Left lung (tissue), 10 donors: ENCODE results near the gene KDM4C. TPM values are rescaled to one million over a fixed set of nuclear protein-coding genes. Genes with fewer than 3 reads are reported as not detected.
"Not testable (repeated sequence)": the region's sequence is repeated elsewhere in the genome, so short reads cannot be mapped to it uniquely, and the experiment has no call there.

Experiments used
- ATAC-seq: fragments of 200-7000 bp; cut with Tn5 transposase; one replicate; pipeline ENCODE4 v1.9.1; 2020; ENCODE audit warnings: moderate library complexity
- DNase-seq, 4 donors: peaks; one replicate each; pipeline ENCODE4 v3.0.0-alpha.2; 2013 to 2020
- H3K27ac ChIP-seq, 2 donors: fragments of 200-600 bp; sonication (generic) in 1 of 2; one replicate each; pipeline versions ENCODE4 v1.5.0 to v1.8.0; 2020 to 2021
- H3K27me3 ChIP-seq, 2 donors: fragments of 200-600 bp; sonication (generic) in 1 of 2; one replicate each; pipeline versions ENCODE4 v1.5.0 to v1.8.0; 2020 to 2021
- H3K36me3 ChIP-seq, 2 donors: fragments of 200-600 bp; sonication (generic) in 1 of 2; one replicate each; pipeline versions ENCODE4 v1.5.0 to v1.8.0; 2020 to 2021
- H3K4me1 ChIP-seq, 2 donors: fragments of 200-600 bp; one replicate each; pipeline ENCODE4 v1.8.0; 2021
- H3K4me3 ChIP-seq, 2 donors: fragments of 200-600 bp; sonication (generic) in 1 of 2; one replicate each; pipeline versions ENCODE4 v1.5.0 to v1.8.0; 2020 to 2021; ENCODE audit warnings: mild to moderate bottlenecking in 1 of 2
- H3K9me3 ChIP-seq, 2 donors: fragments of 200-600 bp; sonication (generic) in 1 of 2; one replicate each; pipeline versions ENCODE4 v1.5.0 to v1.8.0; 2020 to 2021
- intact Hi-C, 2 donors: fragments of 100-400 bp; cut with DNase I; formaldehyde crosslinking; loops; one replicate each; pipeline versions ENCODE4 v1.11.2 to v1.14.2; 2022
- polyA plus RNA-seq, 6 donors: library from polyadenylated mRNA; unstranded; fragments of 120-200 nt; gene quantifications; one replicate each; pipeline ENCODE4 v1.2.1, GENCODE V29; 2013; ENCODE audit not compliant: insufficient read length in 6 of 6
- total RNA-seq, 2 donors: library from RNA; stranded (reverse); fragmentation: NEBNext Ultra II Directional; extraction: Animal tissue kit (Norgen Biotek cat#: 25700); gene quantifications; one replicate each; pipeline ENCODE4 v1.2.1, GENCODE V29; 2021
- TF ChIP-seq, protein P1 (sequence below), 2 donors: fragments of 200-600 bp; sonication (generic) in 1 of 2; IDR thresholded peaks; one replicate each; pipeline versions ENCODE4 v1.5.0 to v1.8.0; 2021; ENCODE audit warnings: antibody characterized with exemption in 2 of 2
- donor health status: DM: no; HTN: yes; CAD: no.
- donor health status: DM: no; HTN: no; CAD: no.

Gene KDM4C
- total and polyA plus RNA-seq, 8 donors: 11.7 to 34.8 (median 15.2) TPM

DNA sequence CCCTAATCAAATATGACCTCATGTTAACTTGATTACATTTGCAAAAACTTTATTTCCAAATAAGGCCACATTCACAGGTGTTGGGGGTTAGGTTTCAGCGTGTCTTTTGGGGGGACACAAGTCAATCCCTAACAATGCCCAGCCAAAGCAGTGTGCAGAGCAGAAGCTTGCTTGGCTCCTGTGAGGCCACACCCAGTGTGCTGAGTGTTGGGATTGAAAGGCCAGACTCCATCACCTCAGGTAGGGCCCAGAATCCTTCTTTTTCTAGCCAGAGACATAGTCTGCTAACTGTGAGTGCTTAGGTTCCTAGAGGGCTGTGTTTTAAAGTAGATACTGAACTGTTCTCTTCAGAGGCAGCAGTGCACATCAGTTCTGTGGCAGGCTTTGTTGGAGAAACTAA lies 27.9 kb downstream of the KDM4C start:
- Histone ChIP-seq H3K27ac (no peak overlapping the region), H3K4me3 (no peak overlapping the region), H3K9me3 (no peaks in the 10 kb centered on the region), H3K36me3 (no peaks in the 10 kb centered on the region), H3K27me3 (no peaks in the 10 kb centered on the region), H3K4me1 (peaks cover 4 to 39% of the 10 kb centered on the region in 2 donors)
- TF ChIP-seq, protein P1, sequence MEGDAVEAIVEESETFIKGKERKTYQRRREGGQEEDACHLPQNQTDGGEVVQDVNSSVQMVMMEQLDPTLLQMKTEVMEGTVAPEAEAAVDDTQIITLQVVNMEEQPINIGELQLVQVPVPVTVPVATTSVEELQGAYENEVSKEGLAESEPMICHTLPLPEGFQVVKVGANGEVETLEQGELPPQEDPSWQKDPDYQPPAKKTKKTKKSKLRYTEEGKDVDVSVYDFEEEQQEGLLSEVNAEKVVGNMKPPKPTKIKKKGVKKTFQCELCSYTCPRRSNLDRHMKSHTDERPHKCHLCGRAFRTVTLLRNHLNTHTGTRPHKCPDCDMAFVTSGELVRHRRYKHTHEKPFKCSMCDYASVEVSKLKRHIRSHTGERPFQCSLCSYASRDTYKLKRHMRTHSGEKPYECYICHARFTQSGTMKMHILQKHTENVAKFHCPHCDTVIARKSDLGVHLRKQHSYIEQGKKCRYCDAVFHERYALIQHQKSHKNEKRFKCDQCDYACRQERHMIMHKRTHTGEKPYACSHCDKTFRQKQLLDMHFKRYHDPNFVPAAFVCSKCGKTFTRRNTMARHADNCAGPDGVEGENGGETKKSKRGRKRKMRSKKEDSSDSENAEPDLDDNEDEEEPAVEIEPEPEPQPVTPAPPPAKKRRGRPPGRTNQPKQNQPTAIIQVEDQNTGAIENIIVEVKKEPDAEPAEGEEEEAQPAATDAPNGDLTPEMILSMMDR (IDR thresholded peaks at IDR 0.05): no peak
- intact Hi-C loops: no loop called here
- ATAC-seq (no peak), DNase-seq (no peak)

DNA sequence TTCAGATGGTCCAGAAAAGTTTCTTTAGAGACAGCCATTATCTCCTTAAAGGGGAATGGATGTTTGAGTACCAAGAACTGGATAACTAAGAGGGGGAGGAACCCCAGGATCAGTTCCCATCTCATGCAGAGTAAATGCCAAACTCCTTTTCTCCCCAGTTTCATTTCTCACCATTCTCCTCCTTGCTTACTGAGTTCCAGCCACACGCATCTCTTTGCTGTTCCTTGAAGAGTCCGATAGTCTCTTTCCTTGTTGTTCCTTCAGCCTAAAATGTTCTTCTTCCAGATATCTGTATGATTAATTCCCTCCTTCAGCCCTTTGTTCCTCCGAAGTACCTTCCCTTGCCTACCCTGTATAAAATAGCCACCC lies 30.0 kb downstream of the KDM4C start:
- H3K27ac ChIP-seq: peak overlapping the region in 1 of 2 donors; percentile 33

DNA sequence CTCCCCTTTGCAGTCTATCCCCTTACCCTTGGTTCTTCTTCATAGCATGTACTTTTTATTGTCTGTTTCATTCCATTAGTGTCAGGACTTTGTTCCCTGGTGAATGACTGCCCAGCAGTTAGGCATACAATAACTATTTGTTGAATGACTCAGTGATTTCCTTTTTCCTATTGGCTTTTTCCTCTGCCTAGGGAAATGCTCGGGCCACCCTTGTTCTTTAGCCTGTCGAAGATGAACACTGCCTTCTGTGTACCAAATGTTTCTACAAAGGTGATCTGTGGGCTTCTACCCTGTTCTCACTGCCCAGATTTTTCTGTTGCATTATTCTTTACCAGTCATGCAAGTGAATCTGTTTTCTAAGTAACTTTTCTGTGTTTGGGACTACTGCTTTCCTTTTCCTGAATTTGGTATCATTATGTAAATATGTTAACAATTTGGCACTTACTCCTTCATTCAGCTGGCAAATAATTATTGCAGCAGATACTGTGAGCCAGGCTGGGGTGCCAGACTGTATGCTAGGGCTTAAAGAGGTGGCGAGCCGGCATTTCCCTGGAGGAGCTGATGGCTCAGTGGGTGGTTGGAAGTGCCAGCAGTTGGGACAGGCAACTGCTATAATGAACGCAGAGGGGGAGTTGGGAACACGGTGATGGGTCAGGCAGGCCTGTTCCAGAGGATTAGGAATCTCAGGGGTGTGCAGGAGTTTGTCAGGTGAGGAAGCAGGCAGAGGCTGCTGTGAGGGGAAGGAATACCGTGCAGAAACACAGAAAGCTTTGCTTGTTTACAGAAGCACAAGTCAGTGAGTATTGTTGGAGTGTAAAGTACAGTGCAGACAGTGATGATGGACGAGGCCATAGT lies 30.6 kb downstream of the KDM4C start:
- H3K36me3 ChIP-seq: peaks cover 0 to 6% of the 10 kb centered on the region in 2 donors
- H3K27me3 ChIP-seq: no peaks in the 10 kb centered on the region
- ATAC-seq (peak; percentile 51), DNase-seq (no peak)
- TF ChIP-seq, protein P1 (IDR thresholded peaks at IDR 0.05): no peak
- H3K4me3 ChIP-seq: no peak overlapping the region
- no peak overlapping the region for H3K27ac ChIP-seq
- intact Hi-C loops: no loop called here
- no peaks in the 10 kb centered on the region for H3K9me3 ChIP-seq
- H3K4me1 ChIP-seq: peaks cover 4 to 26% of the 10 kb centered on the region in 2 donors

More for the DNA sequence above, 30.0 kb downstream of the KDM4C start:
- no peak for ATAC-seq
- Histone ChIP-seq H3K27me3 (no peaks in the 10 kb centered on the region), H3K36me3 (peaks cover 0 to under 1% of the 10 kb centered on the region in 2 donors), H3K4me1 (peaks cover 4 to 31% of the 10 kb centered on the region in 2 donors), H3K9me3 (no peaks in the 10 kb centered on the region), H3K4me3 (no peak overlapping the region)
- TF ChIP-seq, protein P1 (IDR thresholded peaks at IDR 0.05): no peak
- DNase-seq: no peak
- intact Hi-C loops: no loop called here

DNA sequence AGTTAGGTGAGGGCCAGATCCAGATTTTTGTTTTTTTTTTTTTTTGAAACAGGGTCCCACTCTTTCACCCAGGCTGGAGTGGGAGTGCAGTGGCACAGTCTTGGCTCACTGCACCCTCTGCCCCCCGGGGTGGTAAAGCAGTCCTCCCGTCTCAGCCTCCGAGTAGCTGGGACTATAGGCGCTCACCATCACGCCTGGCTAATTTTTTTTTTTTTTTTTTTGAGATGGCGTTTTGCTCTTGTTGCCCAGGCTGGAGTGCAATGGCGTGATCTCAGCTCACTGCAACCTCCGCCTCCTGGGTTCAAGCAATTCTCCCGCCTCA lies 31.2 kb downstream of the KDM4C start:
- H3K27me3 ChIP-seq, H3K27ac ChIP-seq, ATAC-seq, DNase-seq, H3K9me3 ChIP-seq, H3K4me3 ChIP-seq, intact Hi-C loops: not testable (repeated sequence)
- H3K36me3 ChIP-seq: peaks cover 0 to 12% of the 10 kb centered on the region in 2 donors
- H3K4me1 ChIP-seq: peaks cover 4 to 26% of the 10 kb centered on the region in 2 donors

DNA sequence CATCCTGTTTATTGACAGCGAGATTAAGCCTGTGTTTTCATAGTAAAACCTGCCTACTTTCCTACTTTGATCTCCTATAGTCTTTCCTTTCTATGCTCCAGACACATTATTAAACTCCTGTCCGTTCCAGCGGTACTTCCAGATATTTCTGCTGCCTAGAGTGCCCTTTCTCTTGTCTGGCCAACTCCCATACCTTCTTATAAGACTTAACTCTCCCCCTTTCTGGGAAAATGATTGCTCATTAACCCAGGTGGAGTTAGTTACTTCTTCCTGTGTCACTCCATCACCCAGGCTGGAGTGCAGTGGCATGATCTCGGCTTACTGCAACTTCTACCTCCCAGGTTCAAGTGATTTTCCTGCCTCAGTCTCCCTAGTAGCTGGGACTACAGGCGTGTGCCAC lies 33.1 kb downstream of the KDM4C start:
- Histone ChIP-seq H3K4me1 (peaks cover 4 to 20% of the 10 kb centered on the region in 2 donors), H3K9me3 (no peaks in the 10 kb centered on the region), H3K27me3 (no peaks in the 10 kb centered on the region), H3K27ac (no peak overlapping the region), H3K4me3 (no peak overlapping the region), H3K36me3 (peaks cover 0 to 22% of the 10 kb centered on the region in 2 donors)
- DNase-seq (no peak), ATAC-seq (no peak)
- intact Hi-C loops: no loop called here
- TF ChIP-seq, protein P1 (IDR thresholded peaks at IDR 0.05): no peak
